HUES48 (cell line): ENCODE results near the gene TWIST2.

ENCODE experiments used
- H3K27ac ChIP-seq: one replicate; pipeline ENCODE4 v1.7.0; 2013; ENCODE audit warnings: low read depth, low read length, inconsistent platforms
- H3K27me3 ChIP-seq: 2 replicates; pipeline ENCODE4 v1.6.1; 2013; ENCODE audit warnings: mild to moderate bottlenecking, low read length; ENCODE audit not compliant: control insufficient read depth, insufficient read depth
- H3K36me3 ChIP-seq: 2 replicates; pipeline ENCODE4 v1.6.1; 2013; ENCODE audit warnings: low read length; ENCODE audit not compliant: control insufficient read depth, insufficient read depth
- H3K4me1 ChIP-seq: 2 replicates; pipeline ENCODE4 v1.6.1; 2013; ENCODE audit warnings: mild to moderate bottlenecking, low read length; ENCODE audit not compliant: control insufficient read depth, insufficient read depth
- H3K4me3 ChIP-seq: 2 replicates; pipeline ENCODE4 v1.5.1; 2013; ENCODE audit warnings: mild to moderate bottlenecking, low read depth, low read length
- H3K9ac ChIP-seq: 2 replicates; pipeline ENCODE4 v1.6.1; 2013; ENCODE audit warnings: mild to moderate bottlenecking, low read depth, low read length, moderate library complexity
- H3K9me3 ChIP-seq: 2 replicates; pipeline ENCODE4 v1.6.1; 2013; ENCODE audit warnings: low read length; ENCODE audit not compliant: control insufficient read depth, insufficient read depth

The TWIST2 gene

GRCh38 chr2:238943338-238944067 lies 95.6 kb downstream of the TWIST2 start:
- H3K27me3 ChIP-seq = no peaks in the 10 kb centered on the region
- no peak overlapping the region for H3K9ac ChIP-seq
- H3K4me3 ChIP-seq = no peak overlapping the region
- H3K9me3 ChIP-seq = no peaks in the 10 kb centered on the region
- no peak overlapping the region for H3K27ac ChIP-seq
- H3K36me3 ChIP-seq = no peaks in the 10 kb centered on the region
- H3K4me1 ChIP-seq = no peaks in the 10 kb centered on the region

DNA sequence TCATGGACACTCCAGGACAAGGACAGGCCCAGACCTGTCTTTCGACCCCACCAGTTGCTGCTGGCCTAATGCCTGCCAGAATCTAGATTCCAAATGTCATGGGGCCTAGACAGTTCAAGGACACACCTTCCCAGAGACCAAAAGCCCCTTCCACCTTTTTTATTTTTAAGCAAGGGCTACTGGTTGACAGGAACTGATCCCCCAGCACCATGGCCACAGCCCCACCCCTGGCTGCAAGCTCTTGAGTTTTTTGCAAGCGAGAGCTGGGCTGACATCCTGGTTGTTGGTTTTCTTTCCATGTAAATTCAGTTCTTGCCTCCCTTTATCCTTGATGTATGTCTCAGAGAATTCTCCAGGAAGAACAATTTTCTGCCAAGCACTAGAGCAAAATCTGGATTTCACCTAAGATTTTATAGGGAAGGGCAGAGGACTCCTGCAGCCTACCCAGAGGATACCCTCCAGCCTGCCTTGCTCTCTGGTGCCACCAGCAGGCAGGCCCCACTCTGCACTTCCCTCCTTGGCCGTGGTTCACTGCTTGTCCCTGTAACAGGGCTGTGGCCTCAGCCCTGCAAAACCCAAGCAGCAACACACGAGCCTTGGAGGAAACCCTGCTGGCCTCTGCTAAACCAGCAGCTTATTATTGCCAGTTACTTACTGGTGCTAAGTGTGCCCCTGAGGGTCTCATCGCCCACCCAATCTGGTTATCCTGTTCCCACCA lies 97.7 kb downstream of the TWIST2 start:
- no peak overlapping the region for H3K4me3 ChIP-seq
- no peak overlapping the region for H3K9ac ChIP-seq
- H3K36me3 ChIP-seq = no peaks in the 10 kb centered on the region
- H3K27ac ChIP-seq = no peak overlapping the region
- H3K4me1 ChIP-seq = no peaks in the 10 kb centered on the region
- H3K9me3 ChIP-seq = no peaks in the 10 kb centered on the region
- no peaks in the 10 kb centered on the region for H3K27me3 ChIP-seq

DNA sequence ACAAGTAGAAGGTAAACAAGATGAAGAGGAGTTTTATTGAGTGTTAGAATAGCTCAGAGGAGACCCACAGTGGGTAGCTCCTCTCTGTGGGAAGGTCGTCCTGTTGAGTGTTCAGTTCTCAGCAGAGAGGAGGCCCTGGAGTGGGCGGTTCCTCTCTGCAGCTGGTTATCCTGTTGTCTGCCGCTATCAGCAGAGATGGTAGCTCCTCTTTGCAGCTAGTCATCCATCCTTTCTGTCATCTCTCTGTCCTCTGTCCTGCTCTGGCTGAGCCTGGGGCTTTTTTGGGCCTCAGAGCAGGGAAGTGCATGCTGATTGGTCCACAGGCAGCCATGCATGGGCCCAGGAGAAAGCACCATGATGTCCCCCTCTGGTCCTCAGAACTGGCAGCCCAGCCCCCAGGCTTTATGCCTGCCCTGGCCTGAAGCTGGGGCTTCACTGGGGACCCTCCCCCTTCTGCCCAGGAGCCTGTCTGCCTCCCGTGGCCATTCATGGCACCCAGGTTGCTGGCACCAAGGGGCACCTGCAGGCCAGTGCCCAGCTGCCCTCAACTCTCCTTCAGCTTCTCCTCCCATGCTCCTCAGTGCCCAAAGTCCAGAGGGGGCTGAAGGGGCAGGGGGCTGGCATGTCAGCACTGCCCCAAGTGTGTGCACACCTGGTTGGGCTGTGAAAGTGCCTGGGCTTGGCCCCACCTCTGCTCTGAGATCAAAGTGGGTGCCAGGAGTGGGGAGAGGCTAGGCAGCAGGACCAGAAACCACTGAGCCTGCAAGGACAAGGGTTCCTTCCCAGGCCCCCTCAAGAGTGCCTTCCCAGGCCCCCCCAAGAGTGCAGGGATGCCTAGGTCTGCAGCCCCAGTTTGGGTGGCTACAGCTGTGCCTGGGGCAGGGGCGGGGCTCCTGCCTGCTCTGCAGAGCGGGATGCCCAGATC lies 98.7 kb downstream of the TWIST2 start:
- no peaks in the 10 kb centered on the region for H3K36me3 ChIP-seq
- no peak overlapping the region for H3K9ac ChIP-seq
- no peak overlapping the region for H3K27ac ChIP-seq
- H3K9me3 ChIP-seq = no peaks in the 10 kb centered on the region
- H3K4me3 ChIP-seq = no peak overlapping the region
- H3K27me3 ChIP-seq = no peaks in the 10 kb centered on the region
- H3K4me1 ChIP-seq = no peaks in the 10 kb centered on the region

DNA sequence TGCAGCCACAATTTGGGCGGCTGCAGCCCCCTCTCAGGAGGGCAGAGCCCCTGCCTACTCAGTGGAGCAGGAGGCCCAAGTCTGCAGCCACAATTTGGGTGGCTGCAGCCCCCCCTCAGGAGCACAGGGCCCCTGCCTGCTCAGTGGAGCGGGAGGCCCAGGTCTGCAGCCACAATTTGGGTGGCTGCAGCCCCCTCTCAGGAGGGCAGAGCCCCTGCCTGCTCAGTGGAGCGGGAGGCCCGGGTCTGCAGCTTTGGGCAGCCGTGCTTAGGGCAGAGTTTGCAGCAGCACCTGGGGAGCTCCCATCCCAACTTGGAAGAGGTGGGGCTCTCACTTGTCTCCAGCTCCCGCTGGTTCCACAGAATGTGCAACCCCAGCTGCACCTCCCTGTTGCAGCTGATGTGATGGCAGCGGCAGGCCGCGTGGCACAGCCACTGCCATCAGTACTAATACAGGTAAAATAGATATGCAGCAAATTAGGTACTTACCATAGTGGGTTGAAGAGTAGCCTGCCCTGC lies 99.4 kb downstream of the TWIST2 start:
- no peak overlapping the region for H3K27ac ChIP-seq
- H3K9me3 ChIP-seq = no peaks in the 10 kb centered on the region
- H3K4me1 ChIP-seq = no peaks in the 10 kb centered on the region
- no peaks in the 10 kb centered on the region for H3K27me3 ChIP-seq
- no peak overlapping the region for H3K9ac ChIP-seq
- no peak overlapping the region for H3K4me3 ChIP-seq
- H3K36me3 ChIP-seq = no peaks in the 10 kb centered on the region

DNA sequence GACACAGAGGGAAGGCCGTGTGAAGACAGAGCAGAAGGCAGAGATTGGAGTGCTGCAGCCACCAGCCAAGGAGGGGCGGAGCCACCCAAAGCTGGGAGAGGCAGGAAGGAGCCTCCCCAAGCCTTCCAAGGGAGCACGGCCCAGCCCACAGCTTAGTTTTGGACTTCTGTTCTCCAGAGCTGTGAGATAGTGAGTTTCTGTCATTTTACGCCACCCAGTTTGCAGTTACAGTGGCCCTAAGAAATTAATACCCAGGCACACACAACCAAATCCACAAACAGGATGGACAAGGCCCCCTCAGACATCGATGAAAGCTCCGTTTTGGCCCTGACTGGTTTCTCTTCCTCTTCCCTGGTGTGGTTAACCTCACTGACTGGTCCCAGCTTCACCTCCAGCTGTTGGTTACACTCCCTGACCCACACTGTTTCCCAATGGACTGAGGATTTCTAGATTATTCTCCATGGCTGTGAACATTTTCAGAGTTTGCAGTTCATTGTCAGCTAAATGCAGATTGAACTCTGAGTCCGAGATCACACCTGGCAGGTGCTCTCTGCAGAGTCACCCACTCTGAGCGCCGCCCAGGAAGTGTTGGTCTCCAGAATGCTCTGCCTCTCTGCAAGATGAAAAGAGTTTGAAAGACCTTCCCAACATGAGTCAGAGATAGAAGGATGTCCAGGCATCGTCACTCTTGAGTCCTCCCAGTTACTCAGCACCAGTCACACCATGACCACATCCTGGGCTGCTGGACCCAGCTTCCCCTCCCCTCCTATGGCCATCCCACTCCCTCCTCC lies 100.2 kb downstream of the TWIST2 start:
- no peak overlapping the region for H3K4me3 ChIP-seq
- no peaks in the 10 kb centered on the region for H3K4me1 ChIP-seq
- H3K9ac ChIP-seq = no peak overlapping the region
- H3K9me3 ChIP-seq = no peaks in the 10 kb centered on the region
- H3K27ac ChIP-seq = no peak overlapping the region
- H3K36me3 ChIP-seq = no peaks in the 10 kb centered on the region
- no peaks in the 10 kb centered on the region for H3K27me3 ChIP-seq

- no peaks in the 10 kb centered on the region for H3K27me3 ChIP-seq
- H3K9me3 ChIP-seq = no peaks in the 10 kb centered on the region
- H3K4me3 ChIP-seq = no peak overlapping the region
- H3K36me3 ChIP-seq = no peaks in the 10 kb centered on the region
- H3K27ac ChIP-seq = no peak overlapping the region
- H3K4me1 ChIP-seq = no peaks in the 10 kb centered on the region
- H3K9ac ChIP-seq = no peak overlapping the region
Measured at GRCh38 chr2:238948765-238949641, 101.1 kb downstream of the TWIST2 start.

- H3K4me3 ChIP-seq = no peak overlapping the region
- no peaks in the 10 kb centered on the region for H3K9me3 ChIP-seq
- no peaks in the 10 kb centered on the region for H3K4me1 ChIP-seq
- no peaks in the 10 kb centered on the region for H3K36me3 ChIP-seq
- no peak overlapping the region for H3K27ac ChIP-seq
- H3K27me3 ChIP-seq = no peaks in the 10 kb centered on the region
- H3K9ac ChIP-seq = no peak overlapping the region
Measured at GRCh38 chr2:238949710-238950345, 101.9 kb downstream of the TWIST2 start.

DNA sequence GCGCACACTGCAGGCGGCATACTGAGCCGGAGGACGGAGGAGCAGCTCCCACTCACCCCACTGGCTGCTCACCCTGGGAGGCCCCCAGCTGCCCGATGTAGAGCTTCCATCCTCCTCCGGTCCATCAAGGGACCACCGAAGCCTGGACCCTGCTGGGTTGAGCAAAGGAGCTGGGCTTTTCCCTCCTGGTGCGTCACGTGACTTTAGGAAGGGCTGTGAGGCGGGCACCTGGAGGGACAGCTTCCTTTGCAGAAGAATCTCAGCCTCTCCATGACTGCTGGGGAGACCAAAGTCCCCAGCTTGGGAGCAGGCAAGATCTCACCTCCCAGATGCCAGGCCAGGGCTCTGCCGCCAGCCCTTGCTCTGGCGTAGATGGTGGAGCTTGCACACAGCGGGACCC lies 102.7 kb downstream of the TWIST2 start:
- H3K27ac ChIP-seq = no peak overlapping the region
- no peaks in the 10 kb centered on the region for H3K9me3 ChIP-seq
- no peaks in the 10 kb centered on the region for H3K36me3 ChIP-seq
- no peak overlapping the region for H3K9ac ChIP-seq
- no peaks in the 10 kb centered on the region for H3K27me3 ChIP-seq
- no peaks in the 10 kb centered on the region for H3K4me1 ChIP-seq
- no peak overlapping the region for H3K4me3 ChIP-seq

DNA sequence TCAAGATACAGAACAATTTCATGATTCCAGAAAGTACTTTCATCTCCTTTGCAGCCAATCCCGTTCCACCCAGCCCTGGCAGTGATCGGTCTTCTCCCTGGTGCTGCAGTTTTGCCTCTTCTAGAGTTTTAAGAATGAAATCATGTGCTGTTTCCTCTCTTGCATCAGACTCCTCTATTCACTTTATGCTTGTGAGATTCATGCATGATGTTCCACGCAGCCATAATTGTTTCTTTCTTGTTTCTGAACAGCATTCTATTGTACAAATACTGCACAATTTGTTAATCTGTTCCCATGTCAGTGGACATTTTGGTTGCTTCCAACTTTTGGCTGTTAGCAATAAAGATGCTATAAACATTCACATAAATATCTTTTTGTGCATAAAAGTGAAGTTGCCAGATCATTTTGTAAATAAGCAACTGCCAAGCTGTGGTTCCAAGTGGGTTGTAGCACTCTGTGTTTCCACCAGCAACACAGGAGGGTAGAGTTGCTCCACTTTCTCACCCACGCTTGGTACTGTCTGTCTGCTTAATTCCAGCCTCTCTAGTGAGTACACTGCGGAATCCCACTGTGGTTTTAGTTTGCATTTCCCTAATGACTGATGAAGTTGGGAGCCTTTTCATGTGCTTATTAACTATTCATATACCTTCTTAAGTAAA lies 104.5 kb downstream of the TWIST2 start:
- Histone ChIP-seq H3K9me3 (no peaks in the 10 kb centered on the region), H3K27me3 (no peaks in the 10 kb centered on the region), H3K9ac (no peak overlapping the region), H3K27ac (no peak overlapping the region), H3K4me1 (no peaks in the 10 kb centered on the region), H3K4me3 (no peak overlapping the region), H3K36me3 (no peaks in the 10 kb centered on the region)
